H1 (cell line): ENCODE data around the gene SMARCD1. TPM values are rescaled to one million over a fixed set of nuclear protein-coding genes. Genes with fewer than 3 reads are reported as not detected.

Experiments
- CTCF ChIA-PET: fragments of 300-600 bp; sonication (Branson Sonifier 250); formaldehyde crosslinking; loops from one replicate; lab custom pipeline; 2021; ENCODE audit not compliant: partially characterized antibody; lab: Charles Lee
- POLR2A ChIA-PET: fragments of 300-600 bp; sonication (Branson Sonifier 250); formaldehyde crosslinking; loops from one replicate; lab custom pipeline; 2021; ENCODE audit warnings: inconsistent platforms; ENCODE audit not compliant: partially characterized antibody; lab: Charles Lee
- DNase-seq, 2 experiments: peaks; one replicate each; pipeline versions ENCODE4 v3.0.0 to v3.0.0-alpha.2; 2010 to 2022; ENCODE audit warnings: low spot score in 2 of 2, low read depth in 1 of 2, mixed read lengths in 1 of 2
- FAIRE-seq: peaks from 2 replicates; lab custom pipeline; 2011; peaks lifted over from hg19 to GRCh38; lab: Jason Lieb, UNC
- H2AFZ ChIP-seq: 2 replicates; pipeline ENCODE4 v1.8.1; 2012; ENCODE audit warnings: low read length, inconsistent platforms
- H2AK5ac ChIP-seq: 2 replicates; pipeline ENCODE4 v1.6.1; 2013; ENCODE audit warnings: low read depth, low read length
- H2BK120ac ChIP-seq: replicated peaks from 2 replicates; pipeline ENCODE3; 2013; ENCODE audit warnings: low read depth, low read length, inconsistent platforms
- H2BK12ac ChIP-seq: 2 replicates; pipeline ENCODE4 v1.6.1; 2013; ENCODE audit warnings: low read depth, low read length
- H2BK15ac ChIP-seq: 2 replicates; pipeline ENCODE4 v1.6.1; 2013; ENCODE audit warnings: low read length
- H2BK20ac ChIP-seq: 2 replicates; pipeline ENCODE4 v1.6.1; 2013; ENCODE audit warnings: low read length
- H2BK5ac ChIP-seq: 2 replicates; pipeline ENCODE4 v1.6.1; 2013; ENCODE audit warnings: low read depth, low read length
- H3K14ac ChIP-seq: 2 replicates; pipeline ENCODE4 v1.6.1; 2013; ENCODE audit warnings: inconsistent platforms; ENCODE audit not compliant: insufficient read length
- H3K18ac ChIP-seq: 2 replicates; pipeline ENCODE4 v1.6.1; 2013; ENCODE audit warnings: low read length; ENCODE audit errors: extremely low read depth
- H3K23ac ChIP-seq: 2 replicates; pipeline ENCODE4 v1.6.1; 2013; ENCODE audit warnings: inconsistent platforms; ENCODE audit not compliant: insufficient read length
- H3K23me2 ChIP-seq: 2 replicates; pipeline ENCODE4 v1.6.1; 2013; ENCODE audit warnings: low read depth, low read length
- H3K27ac ChIP-seq: 2 replicates; pipeline ENCODE4 v1.6.1; 2011; ENCODE audit warnings: low read depth, low read length, inconsistent platforms
- H3K27me3 ChIP-seq, 4 experiments: replicated peaks in 1 of 4; 1 replicate in 1 of 4; 2 replicates in 3 of 4; pipeline versions ENCODE4 v1.6.1 to v1.8.1; 2011 to 2013; ENCODE audit warnings: low read length in 3 of 4, mild to moderate bottlenecking in 3 of 4, inconsistent platforms in 2 of 4, mixed read lengths in 2 of 4, moderate library complexity in 1 of 4; ENCODE audit not compliant: control insufficient read depth in 3 of 4, insufficient read depth in 3 of 4; ENCODE audit errors: extremely low read depth in 1 of 4
- H3K36me3 ChIP-seq, 4 experiments: 2 replicates each; pipeline versions ENCODE4 v1.6.1 to v1.8.1; 2011 to 2013; ENCODE audit warnings: mild to moderate bottlenecking in 4 of 4, low read length in 3 of 4, moderate library complexity in 2 of 4, control low read depth in 1 of 4, inconsistent platforms in 1 of 4; ENCODE audit not compliant: insufficient read depth in 4 of 4, control insufficient read depth in 2 of 4
- H3K4ac ChIP-seq: replicated peaks from 2 replicates; pipeline ENCODE3; 2013; ENCODE audit warnings: low read length, low read depth, mixed read lengths, inconsistent platforms; ENCODE audit not compliant: insufficient read length
- H3K4me1 ChIP-seq, 4 experiments: replicated peaks in 1 of 4; 1 replicate in 1 of 4; 2 replicates in 3 of 4; pipeline versions ENCODE4 v1.6.1 to v1.8.1; 2011 to 2013; ENCODE audit warnings: low read length in 3 of 4, inconsistent platforms in 2 of 4, mixed read lengths in 1 of 4; ENCODE audit not compliant: insufficient read depth in 4 of 4, control insufficient read depth in 3 of 4
- H3K4me2 ChIP-seq, 2 experiments: 2 replicates each; pipeline versions ENCODE4 v1.6.1 to v1.8.1; 2011 to 2013; ENCODE audit warnings: low read depth in 2 of 2, low read length in 2 of 2, control low read depth in 1 of 2, inconsistent platforms in 1 of 2, mild to moderate bottlenecking in 1 of 2; ENCODE audit not compliant: insufficient read depth in 1 of 2
- H3K4me3 ChIP-seq, 4 experiments: fragments of 200-600, 300-600 bp in 1 of 4; sonication (generic), shearing (Covaris generic), sonication (Bioruptor Twin) in 1 of 4; 2 replicates each; pipeline versions ENCODE4 v1.5.1 to v1.8.1; 2011 to 2016; ENCODE audit warnings: low read length in 4 of 4, low read depth in 3 of 4, control low read depth in 2 of 4, inconsistent platforms in 2 of 4, mild to moderate bottlenecking in 2 of 4, mixed read lengths in 1 of 4, moderate library complexity in 1 of 4; ENCODE audit not compliant: insufficient read depth in 2 of 4; ENCODE audit errors: extremely low read depth in 1 of 4
- H3K56ac ChIP-seq: replicated peaks from 2 replicates; pipeline ENCODE3; 2013; ENCODE audit warnings: low read depth, mild to moderate bottlenecking, mixed read lengths, low read length, inconsistent platforms; ENCODE audit not compliant: insufficient read length
- H3K79me1 ChIP-seq: 2 replicates; pipeline ENCODE4 v1.6.1; 2013; ENCODE audit warnings: low read depth, low read length, control low read depth
- H3K79me2 ChIP-seq, 2 experiments: 2 replicates each; pipeline versions ENCODE4 v1.6.1 to v1.8.1; 2012 to 2013; ENCODE audit warnings: low read length in 2 of 2, mild to moderate bottlenecking in 2 of 2, inconsistent platforms in 1 of 2; ENCODE audit not compliant: insufficient read depth in 2 of 2, control insufficient read depth in 1 of 2
- H3K9ac ChIP-seq, 4 experiments: replicated peaks in 1 of 4; 1 replicate in 1 of 4; 2 replicates in 3 of 4; pipeline versions ENCODE4 v1.6.1 to v1.8.1; 2011 to 2013; ENCODE audit warnings: low read depth in 3 of 4, low read length in 3 of 4, control low read depth in 2 of 4, mild to moderate bottlenecking in 2 of 4, moderate library complexity in 2 of 4, inconsistent platforms in 1 of 4; ENCODE audit errors: extremely low read depth in 1 of 4
- H3K9me3 ChIP-seq, 2 experiments: 2 replicates each; pipeline versions ENCODE4 v1.6.1 to v1.8.1; 2012 to 2013; ENCODE audit warnings: mild to moderate bottlenecking in 2 of 2, moderate library complexity in 2 of 2, control low read depth in 1 of 2, inconsistent platforms in 1 of 2, low read depth in 1 of 2, low read length in 1 of 2, mixed read lengths in 1 of 2; ENCODE audit not compliant: insufficient read depth in 2 of 2
- H4K20me1 ChIP-seq, 2 experiments: replicated peaks in 1 of 2; 2 replicates each; pipeline versions ENCODE3 to v1.8.1; 2011 to 2013; ENCODE audit warnings: inconsistent platforms in 2 of 2, low read length in 2 of 2, mild to moderate bottlenecking in 1 of 2; ENCODE audit not compliant: insufficient read depth in 2 of 2, control insufficient read depth in 1 of 2
- H4K5ac ChIP-seq: 2 replicates; pipeline ENCODE4 v1.6.1; 2013; ENCODE audit warnings: low read length, low read depth, mixed read lengths, inconsistent platforms; ENCODE audit not compliant: insufficient read length
- H4K8ac ChIP-seq: 2 replicates; pipeline ENCODE4 v1.8.0; 2013; ENCODE audit warnings: mild to moderate bottlenecking, moderate library complexity, low read length, inconsistent platforms; ENCODE audit not compliant: insufficient read depth; ENCODE audit errors: extremely low read depth
- H4K91ac ChIP-seq: replicated peaks from 2 replicates; pipeline ENCODE3; 2013; ENCODE audit warnings: low read length, mixed read lengths, inconsistent platforms; ENCODE audit not compliant: insufficient read length
- ASH2L ChIP-seq: fragments of 200-600, 300-600 bp; sonication (generic); IDR thresholded peaks from one replicate; pipeline ENCODE4 v1.7.1; 2017; ENCODE audit warnings: low read length
- ATF3 ChIP-seq: IDR thresholded peaks from 2 replicates; pipeline ENCODE4 v1.6.1; 2011; ENCODE audit warnings: low read depth, mild to moderate bottlenecking, low read length; ENCODE audit not compliant: insufficient read depth
- BACH1 ChIP-seq: IDR thresholded peaks from 2 replicates; pipeline ENCODE4 v1.6.1; 2012; ENCODE audit warnings: low read length, improper control_type of control experiment
- CHD1 ChIP-seq: IDR thresholded peaks from 2 replicates; pipeline ENCODE4 v1.6.1; 2012; ENCODE audit warnings: low read depth, low read length, improper control_type of control experiment
- CTBP2 ChIP-seq: IDR thresholded peaks from 2 replicates; pipeline ENCODE4 v1.7.0; 2011; ENCODE audit warnings: borderline replicate concordance, mild to moderate bottlenecking, moderate library complexity, mixed read lengths, low read length; ENCODE audit not compliant: insufficient read depth, insufficient read length
- GABPA ChIP-seq: IDR thresholded peaks from 2 replicates; pipeline ENCODE4 v1.6.1; 2011; ENCODE audit warnings: mild to moderate bottlenecking, low read length, moderate library complexity, borderline replicate concordance; ENCODE audit not compliant: insufficient read depth
- HDAC2 ChIP-seq, 2 experiments: fragments of 300-600 bp in 1 of 2; sonication (generic) in 1 of 2; IDR thresholded peaks; 2 replicates each; pipeline ENCODE4 v1.6.1; 2011 to 2012; ENCODE audit warnings: low read depth in 2 of 2, low read length in 2 of 2, mild to moderate bottlenecking in 2 of 2, moderate library complexity in 2 of 2, borderline replicate concordance in 1 of 2, inconsistent platforms in 1 of 2
- RBBP5 ChIP-seq: IDR thresholded peaks from 2 replicates; pipeline ENCODE4 v1.7.1; 2012; ENCODE audit warnings: low read depth, mild to moderate bottlenecking, inconsistent platforms, low read length, moderate library complexity, borderline replicate concordance
- SIRT6 ChIP-seq: IDR thresholded peaks from one replicate; pipeline ENCODE4 v1.7.1; 2012; ENCODE audit warnings: low read length, inconsistent platforms
- SP1 ChIP-seq: IDR thresholded peaks from 2 replicates; pipeline ENCODE4 v1.6.1; 2011; ENCODE audit warnings: low read depth, low read length
- SP2 ChIP-seq: IDR thresholded peaks from 2 replicates; pipeline ENCODE4 v1.6.1; 2012; ENCODE audit warnings: mild to moderate bottlenecking, low read length, inconsistent platforms
- TAF7 ChIP-seq: optimal IDR thresholded peaks from 2 replicates; pipeline ENCODE3; 2011; ENCODE audit warnings: low read depth, mild to moderate bottlenecking, inconsistent platforms, low read length, moderate library complexity, borderline replicate concordance
- ZNF274 ChIP-seq: IDR thresholded peaks from 2 replicates; pipeline ENCODE4 v1.7.0; 2012; ENCODE audit warnings: low read length, borderline replicate concordance; ENCODE audit errors: extremely low read depth
- WGBS, 2 experiments: shearing (Covaris generic) in 1 of 2; methylation state at CpG; one replicate each; pipeline versions ENCODE4 v1.1.6 to v1.1.7; 2013 to 2015; ENCODE audit warnings: low lambda C conversion rate in 2 of 2, mixed read lengths in 2 of 2, inconsistent platforms in 1 of 2, low coverage in 1 of 2, missing lambda C conversion rate in 1 of 2; ENCODE audit not compliant: insufficient replicate concordance in 2 of 2, insufficient coverage in 1 of 2, insufficient read length in 1 of 2; ENCODE audit errors: extremely low coverage in 1 of 2, missing lambda C conversion rate in 1 of 2; 5-methylcytosine and 5-hydroxymethylcytosine counted together
- polyA plus RNA-seq, 7 experiments: library from polyadenylated mRNA; depleted of rRNA in 3 of 7; stranded (reverse) in 5 of 7; unstranded in 2 of 7; fragments of >200 nt in 5 of 7; fragments of 200-250 nt in 2 of 7; gene quantifications; 1 replicate in 5 of 7; 2 replicates in 1 of 7; 4 replicates in 1 of 7; pipeline versions ENCODE4 v1.2.1 to v1.2.3, GENCODE V29; 2011 to 2013; ENCODE audit warnings: missing spikeins in 2 of 7, mixed read lengths in 2 of 7
- total RNA-seq: library from RNA; stranded (reverse); fragmentation: NEBNext Ultra II Directional; extraction: Animal tissue kit (Norgen Biotek cat#: 25700); gene quantifications from 2 replicates; pipeline ENCODE4 v1.2.1, GENCODE V29; 2021

SMARCD1 gene
- total and polyA plus RNA-seq, 2 of the 8 experiments (the other 6 are each of a cell fraction or from before 2014, with no cell fraction given), result 128 to 130 TPM

- TF ChIP-seq CTBP2, result no peak
- no peak for TF ChIP-seq SP1
- TF ChIP-seq ZNF274, result no peak
- no peak for TF ChIP-seq ATF3
- no peak for TF ChIP-seq ASH2L
- no peak for TF ChIP-seq BACH1
- no peak for TF ChIP-seq SIRT6
- no peak for TF ChIP-seq SP2
- no peak for TF ChIP-seq GABPA
- no peak for TF ChIP-seq HDAC2 (IDR thresholded peaks at IDR 0.05; ENCODE audit: borderline replicate concordance in 1 of 2, low read depth in 2 of 2, low read length in 2 of 2)
- TF ChIP-seq TAF7, result no peak
- TF ChIP-seq CHD1, result no peak
- no peak for TF ChIP-seq RBBP5
- Histone ChIP-seq H3K23ac (no peak overlapping the region), H3K79me2 (peaks cover 0 to 22% of the 10 kb centered on the region in 2 experiments; a peak in 3 of 4 replicates), H3K36me3 (peaks cover 39 to 62% (median 57%) of the 10 kb centered on the region in 4 experiments), H2BK12ac (no peak overlapping the region), H3K9ac (no peak overlapping the region), H4K91ac (no peak overlapping the region), H3K4me2 (no peak overlapping the region), H3K23me2 (peaks cover 9% of the 10 kb centered on the region), H2BK20ac (no peak overlapping the region), H4K8ac (no peak overlapping the region), H3K79me1 (no peaks in the 10 kb centered on the region; the same call in 1 of the 2 replicates), H2AFZ (no peak overlapping the region), H2BK5ac (no peak overlapping the region), H3K4me3 (no peak overlapping the region), H2AK5ac (no peak overlapping the region), H3K9me3 (no peaks in the 10 kb centered on the region), H3K4me1 (peaks cover 0 to 5% (median 1%) of the 10 kb centered on the region in 4 experiments; a peak in 2 of 7 replicates), H3K18ac (no peak overlapping the region), H3K14ac (no peak overlapping the region), H3K27me3 (no peaks in the 10 kb centered on the region), H4K20me1 (peaks cover 7 to 16% of the 10 kb centered on the region in 2 experiments), H3K4ac (no peak overlapping the region), H3K27ac (0 out of 2 replicates have a peak overlapping the region, but pooled peaks have one; percentile 17), H2BK120ac (no peak overlapping the region), H3K56ac (no peak overlapping the region), H4K5ac (no peak overlapping the region), H2BK15ac (no peak overlapping the region)
- no peak for FAIRE-seq
- WGBS, 2 experiments, result 91% methylated on average over 3 of the region's 3 CpGs; no CpG with 5 or more reads in 1 of the 2 experiments
- no peak for DNase-seq
- ChIA-PET POLR2A (interaction anchor here (0.6 to 25.0 kb wide), 4 partner anchors 9 to 91 kb away, joined by 3 to 457 read pairs (median 6); partner anchors contain the start of genes COX14 and GPD1), CTCF (interaction anchor here (0.6 to 27.3 kb wide), 19 partner anchors 10 to 466 kb away, joined by 3 to 625 read pairs (median 4); partner anchors contain the start of genes COX14 and GPD1)
Observed at GRCh38 chr12:50087995-50088394, 2.9 kb downstream of the SMARCD1 start.
